HG02798 (cell line): ENCODE measurements around the gene SRPK1.

Experiments used
- ATAC-seq: cut with Tn5 transposase; IDR thresholded peaks from one replicate; pipeline ENCODE4 v1.9.1; 2021; ENCODE audit warnings: mild to moderate bottlenecking; ENCODE audit not compliant: unreplicated experiment, poor library complexity

SRPK1 gene

GRCh38 chr6:35831257-35832007 lies 89.5 kb downstream of the SRPK1 start:
- ATAC-seq: no peak

- ATAC-seq: no peak
Measured at GRCh38 chr6:35829306-35829705, 91.6 kb downstream of the SRPK1 start.

GRCh38 chr6:35824552-35825192 lies 96.2 kb downstream of the SRPK1 start:
- no peak for ATAC-seq

- ATAC-seq: no peak
Measured at GRCh38 chr6:35823601-35824000, 97.3 kb downstream of the SRPK1 start.

GRCh38 chr6:35817515-35817914 lies 103.4 kb downstream of the SRPK1 start:
- ATAC-seq: no peak

GRCh38 chr6:35811699-35811995 lies 109.3 kb downstream of the SRPK1 start:
- no peak for ATAC-seq

GRCh38 chr6:35810971-35811698 lies 109.8 kb downstream of the SRPK1 start:
- ATAC-seq: no peak

GRCh38 chr6:35809809-35810208 lies 111.1 kb downstream of the SRPK1 start:
- no peak for ATAC-seq

- ATAC-seq: no peak
Measured at GRCh38 chr6:35808688-35809087, 112.2 kb downstream of the SRPK1 start.

GRCh38 chr6:35804996-35805736 lies 115.7 kb downstream of the SRPK1 start, which contains the start of gene LHFPL5:
LHFPL5 (plus strand) TSS chr6:35805352; CDS start chr6:35805671, 319 bp downstream.
- ATAC-seq: no peak

GRCh38 chr6:35801148-35801547 lies 119.8 kb downstream of the SRPK1 start:
- ATAC-seq: no peak

GRCh38 chr6:35798706-35799105 lies 122.2 kb downstream of the SRPK1 start:
- ATAC-seq: no peak

GRCh38 chr6:35797837-35798526 lies 122.9 kb downstream of the SRPK1 start:
- no peak for ATAC-seq

- no peak for ATAC-seq
Measured at GRCh38 chr6:35796236-35796635, 124.7 kb downstream of the SRPK1 start.

GRCh38 chr6:35795453-35796071 lies 125.3 kb downstream of the SRPK1 start:
- no peak for ATAC-seq

- ATAC-seq: no peak
Measured at GRCh38 chr6:35794536-35795452, 126.1 kb downstream of the SRPK1 start.

- no peak for ATAC-seq
Measured at GRCh38 chr6:35790683-35791082, 130.2 kb downstream of the SRPK1 start.

GRCh38 chr6:35788423-35788982 lies 132.4 kb downstream of the SRPK1 start:
- no peak for ATAC-seq
